Ovary (tissue), 3 donors: ENCODE results near the gene CCL26.

Experiments used
- CTCF ChIP-seq, 3 donors: fragments of 450-650 bp in 2 of 3; fragments of 200-600 bp in 1 of 3; IDR thresholded peaks; one replicate each; pipeline versions ENCODE4 v1.5.1 to v1.8.0; 2016 to 2022; ENCODE audit warnings: antibody characterized with exemption in 3 of 3, mild to moderate bottlenecking in 1 of 3
- POLR2A ChIP-seq: fragments of 450-650 bp; IDR thresholded peaks from one replicate; pipeline ENCODE4 v1.6.1; 2017; ENCODE audit warnings: antibody characterized with exemption, mild to moderate bottlenecking, moderate library complexity
- donor health status: DM: no; HTN: no; CAD: no.

GRCh38 chr7:75756206-75756990 is 15.6 kb downstream of the CCL26 start:
- TF ChIP-seq CTCF (IDR thresholded peaks at IDR 0.05): no peak
- no peak for TF ChIP-seq POLR2A
